ENCODE results near the gene PRSS38. TPM values are rescaled to one million over a fixed set of nuclear protein-coding genes. Genes with fewer than 3 reads are reported as not detected.

Gene PRSS38
- total and polyA plus RNA-seq, 2 experiments from 2014 or later: not detected

GRCh38 chr1:227791425-227792143 is 23.9 kb upstream of the PRSS38 start:
- Mint-ChIP-seq H3K4me3 (no peak overlapping the region), H3K27me3 (ENCODE audit: insufficient read depth, low read depth, poor library complexity) (peaks cover 30% of the 10 kb centered on the region), H3K36me3 (ENCODE audit: low read depth) (no peaks in the 10 kb centered on the region; the same call in 2 of the 3 replicates), H3K27ac (no peak overlapping the region), H3K4me1 (peaks cover 23% of the 10 kb centered on the region), H3K9me3 (no peaks in the 10 kb centered on the region)
- H3K27ac ChIP-seq (ENCODE audit: low read depth): no peak overlapping the region
- DNase-seq (ENCODE audit: low spot score) (no peak), ATAC-seq (no peak)
- no peak overlapping the region for H2AFZ ChIP-seq
- H3K4me2 ChIP-seq: no peak overlapping the region
- H3K4me1 ChIP-seq (ENCODE audit: insufficient read depth): peaks cover 19% of the 10 kb centered on the region
- H3K36me3 ChIP-seq (ENCODE audit: insufficient read depth): no peaks in the 10 kb centered on the region
- H3K4me3 ChIP-seq: no peak overlapping the region
- no peaks in the 10 kb centered on the region for H3K9me2 ChIP-seq (ENCODE audit: insufficient read depth)
- TF ChIP-seq ZNF331 (CRISPR knock-in tag; IDR thresholded peaks at IDR 0.05; ENCODE audit: low read depth): no peak
- no peak for TF ChIP-seq STAT1 (IDR thresholded peaks at IDR 0.05; ENCODE audit: unreplicated experiment)
- no peak for TF ChIP-seq EZH2 (IDR thresholded peaks at IDR 0.05; ENCODE audit: low read depth, unreplicated experiment)
- no peak for TF ChIP-seq REST (IDR thresholded peaks at IDR 0.05; ENCODE audit: unreplicated experiment)
- TF ChIP-seq CTCF (conservative IDR thresholded peaks at IDR 0.05; ENCODE audit: low read depth in 2 of 2): no peak
- no peak for TF ChIP-seq ZNF462 (CRISPR knock-in tag; IDR thresholded peaks at IDR 0.05)
- TF ChIP-seq JUNB (IDR thresholded peaks at IDR 0.05; ENCODE audit: unreplicated experiment): no peak
- no peak for TF ChIP-seq POLR2AphosphoS5 (IDR thresholded peaks at IDR 0.05; ENCODE audit: low read depth)
- TF ChIP-seq ETS1 (IDR thresholded peaks at IDR 0.05): no peak
- TF ChIP-seq EZH2phosphoT487 (IDR thresholded peaks at IDR 0.05; ENCODE audit: unreplicated experiment): no peak
- no peak for TF ChIP-seq ZNF114 (CRISPR knock-in tag; IDR thresholded peaks at IDR 0.05)
- no peak for TF ChIP-seq CREB1 (CRISPR knock-in tag; IDR thresholded peaks at IDR 0.05; ENCODE audit: low read depth)
- no peak for TF ChIP-seq NANOG (IDR thresholded peaks at IDR 0.05; ENCODE audit: borderline replicate concordance)
- no peaks in the 10 kb centered on the region for H3K79me2 ChIP-seq (replicated peaks; ENCODE audit: insufficient read depth)
- no peaks in the 10 kb centered on the region; the same call in none of the 2 replicates for H4K20me1 ChIP-seq (replicated peaks; ENCODE audit: insufficient read depth)
- peaks cover 27% of the 10 kb centered on the region for H3K27me3 ChIP-seq (ENCODE audit: insufficient read depth)
- H3F3A ChIP-seq (replicated peaks; ENCODE audit: low read depth): no peaks in the 10 kb centered on the region
